ENCODE measurements around the gene PRSS56.

Gene PRSS56

DNA sequence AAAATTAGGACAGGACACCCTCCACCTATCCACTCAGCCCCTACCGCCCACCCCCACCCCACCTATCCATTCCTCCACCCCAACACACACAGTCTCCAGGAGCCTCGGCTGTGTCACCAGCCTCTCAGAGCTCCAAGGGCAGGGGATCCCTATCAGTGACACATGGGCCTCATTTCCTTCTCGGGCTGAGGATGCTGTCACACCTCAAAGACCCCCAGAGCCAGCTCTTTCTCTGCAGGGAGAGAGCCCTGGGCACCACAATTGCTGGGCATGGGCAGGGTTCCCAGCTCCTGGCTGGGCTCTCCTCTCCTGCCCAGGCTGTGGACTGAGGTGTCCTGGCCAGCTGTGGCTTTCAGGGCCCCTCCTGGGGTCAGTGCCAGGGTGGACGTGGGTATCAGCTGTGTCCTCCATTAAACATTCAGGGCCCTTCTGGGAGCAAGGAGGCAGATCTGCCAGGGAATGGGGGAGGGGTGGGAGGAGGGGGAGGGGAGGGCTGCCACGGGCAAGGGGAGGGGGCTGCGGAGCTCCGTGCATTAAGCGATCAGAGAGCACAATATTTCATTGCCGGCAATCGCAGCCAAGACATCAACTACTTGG, 18.3 kb upstream of the PRSS56 start:
- no peak for FAIRE-seq
- no peak for DNase-seq (ENCODE audit: insufficient read length, low spot score)

DNA sequence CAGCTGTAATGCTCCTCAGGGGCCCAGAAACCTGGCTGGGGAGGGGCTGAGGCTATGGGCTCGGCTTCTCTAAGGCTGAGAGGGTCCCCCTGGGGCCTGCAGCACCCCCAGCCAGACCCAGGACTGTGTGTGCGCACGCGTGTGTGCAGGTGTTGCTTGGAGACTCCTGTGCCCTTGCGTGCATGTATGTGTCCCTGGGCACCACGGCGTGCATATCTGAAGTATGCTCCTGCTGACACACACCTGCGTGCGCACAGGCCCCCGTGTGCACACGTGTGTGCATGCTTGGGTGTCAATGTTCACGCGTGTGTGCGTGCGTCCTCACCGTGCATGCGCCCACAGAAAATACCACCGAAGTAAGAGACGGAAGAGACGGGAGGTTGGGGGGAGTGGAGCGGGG, 17.7 kb upstream of the PRSS56 start:
- DNase-seq (ENCODE audit: insufficient read length, low spot score), result no peak
- no peak for FAIRE-seq

DNA sequence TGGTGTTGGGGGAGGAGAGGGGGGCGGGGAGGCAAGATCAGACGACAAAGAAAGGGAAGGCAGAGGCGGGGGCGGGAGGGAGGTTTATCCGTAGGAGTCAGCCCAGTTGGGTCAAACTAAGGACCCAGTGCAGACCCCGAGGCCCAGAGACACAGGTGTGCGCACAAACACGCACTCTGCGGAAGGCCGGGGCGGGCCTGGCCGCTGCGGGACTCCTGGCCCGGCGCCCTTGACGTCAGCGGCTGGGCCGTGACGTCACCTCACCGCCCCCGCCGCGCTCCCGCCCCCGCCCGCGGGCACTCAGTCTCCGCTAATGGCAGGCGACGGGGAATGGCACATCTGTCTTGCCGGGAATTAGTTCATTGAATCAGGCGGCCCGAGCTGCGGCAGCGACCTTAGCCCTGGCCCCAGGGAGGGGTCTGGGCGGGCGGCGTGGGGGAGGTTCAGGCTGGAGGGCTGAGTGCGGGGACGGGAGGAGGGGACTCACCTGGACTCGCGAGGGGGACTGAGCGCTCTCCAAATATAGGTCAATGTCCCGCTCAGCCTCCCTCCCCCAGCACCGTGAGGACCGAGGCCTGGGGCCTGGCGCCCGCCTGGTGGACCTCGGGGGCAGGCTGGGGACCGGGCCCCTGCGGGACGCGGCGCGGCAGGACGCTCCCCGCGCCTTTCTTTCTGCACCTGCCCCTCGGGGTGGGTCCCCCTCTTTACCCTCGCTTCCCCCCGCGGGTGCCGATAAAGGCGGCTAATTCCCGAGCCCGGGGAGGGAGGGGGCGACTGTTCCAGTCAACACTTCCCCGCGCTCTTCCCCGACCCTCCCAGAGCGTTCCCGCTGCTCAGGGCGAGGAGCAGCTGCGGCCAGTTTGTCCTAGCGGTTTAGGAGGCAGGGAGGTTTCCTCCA, 17.0 kb upstream of the PRSS56 start:
- no peak for FAIRE-seq
- DNase-seq (ENCODE audit: insufficient read length, low spot score), result no peak

DNA sequence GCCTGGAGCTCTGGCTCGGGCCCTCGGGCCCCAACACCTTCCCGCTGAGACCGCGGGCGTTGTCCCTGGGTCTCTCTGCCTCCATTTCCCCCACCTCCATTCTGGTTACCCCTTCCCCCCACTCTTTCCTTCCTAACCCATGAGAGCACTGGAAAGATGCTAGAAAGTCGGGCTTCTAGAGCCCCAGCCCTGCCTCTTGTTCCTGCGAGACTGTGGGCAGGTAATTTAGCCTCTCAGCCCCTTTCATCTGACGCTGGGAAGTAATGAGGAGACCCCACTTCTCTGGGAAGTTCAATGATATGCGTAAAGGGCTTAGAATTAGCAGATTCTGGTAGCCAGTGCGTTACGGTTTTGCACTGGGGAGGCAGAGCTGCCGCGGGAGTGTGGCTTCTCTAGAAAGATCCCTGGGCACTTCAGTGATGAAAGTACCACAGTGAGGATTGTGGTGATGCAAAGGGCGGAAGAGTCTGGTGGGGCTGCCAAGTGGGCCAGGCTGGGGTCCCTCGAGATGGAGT, 16.3 kb upstream of the PRSS56 start:
- DNase-seq (ENCODE audit: insufficient read length, low spot score), result no peak
- no peak for FAIRE-seq

DNA sequence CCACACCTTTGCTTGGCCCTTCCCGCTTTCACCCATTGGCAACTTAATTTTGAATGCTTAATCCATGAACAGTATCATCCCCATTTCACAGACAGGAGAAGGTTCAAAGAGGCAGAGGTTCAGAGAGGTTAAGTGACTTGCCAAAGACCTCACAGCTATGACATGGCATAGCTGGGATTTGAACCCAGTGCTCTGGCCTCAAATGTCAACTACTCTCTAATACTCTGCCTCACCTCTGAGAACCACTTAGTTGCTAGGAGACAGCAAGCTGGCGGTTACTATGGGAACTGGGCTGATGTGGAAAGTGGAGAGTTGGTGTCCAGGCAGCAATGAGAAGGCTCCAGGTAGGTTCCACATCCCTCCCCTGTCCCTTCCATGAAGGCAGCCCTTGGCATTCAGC, 15.8 kb upstream of the PRSS56 start:
- no peak for DNase-seq (ENCODE audit: insufficient read length, low spot score)
- FAIRE-seq, result no peak

DNA sequence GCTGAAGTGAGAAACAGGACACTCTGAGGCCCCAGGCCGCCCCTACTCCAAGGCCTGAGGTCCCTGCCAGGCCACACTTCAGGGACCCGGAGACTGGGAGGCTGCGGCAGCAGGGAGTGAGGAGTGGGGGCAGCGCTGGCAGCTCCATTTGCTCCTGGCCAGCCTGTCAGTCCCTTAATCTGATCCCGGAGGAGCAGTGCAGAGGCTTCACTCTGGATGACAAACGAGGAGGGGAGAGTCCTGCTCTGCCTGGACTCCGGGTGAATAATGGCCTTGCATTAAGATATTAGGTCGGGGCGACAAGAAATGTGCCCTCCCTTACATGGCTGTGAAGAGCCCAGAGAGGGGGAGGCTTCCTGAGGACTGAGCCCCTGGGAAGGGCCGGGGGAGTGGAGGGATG, 14.3 kb upstream of the PRSS56 start:
- FAIRE-seq, result no peak
- DNase-seq (ENCODE audit: insufficient read length, low spot score), result no peak

DNA sequence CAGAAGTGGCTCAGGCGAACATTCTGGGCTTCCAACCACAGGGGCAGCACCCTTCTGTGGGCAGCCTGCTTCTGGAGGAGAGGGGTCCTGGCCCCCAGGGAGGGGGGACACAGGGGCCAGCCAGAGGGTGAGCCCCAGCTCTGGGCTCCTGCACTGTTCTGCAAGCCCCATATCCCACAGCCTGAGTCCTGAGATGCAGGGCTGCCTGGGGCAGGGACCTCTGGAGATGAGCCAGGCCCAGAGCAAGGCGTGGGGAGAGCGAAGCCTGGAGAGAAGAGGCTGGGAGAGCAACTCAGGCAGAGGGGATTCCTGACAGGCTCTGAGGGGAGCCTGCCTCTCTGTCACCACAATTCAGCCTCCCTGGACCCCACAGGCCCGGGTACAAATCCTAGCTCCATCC, 13.5 kb upstream of the PRSS56 start:
- DNase-seq (ENCODE audit: insufficient read length, low spot score) (no peak), FAIRE-seq (no peak)

DNA sequence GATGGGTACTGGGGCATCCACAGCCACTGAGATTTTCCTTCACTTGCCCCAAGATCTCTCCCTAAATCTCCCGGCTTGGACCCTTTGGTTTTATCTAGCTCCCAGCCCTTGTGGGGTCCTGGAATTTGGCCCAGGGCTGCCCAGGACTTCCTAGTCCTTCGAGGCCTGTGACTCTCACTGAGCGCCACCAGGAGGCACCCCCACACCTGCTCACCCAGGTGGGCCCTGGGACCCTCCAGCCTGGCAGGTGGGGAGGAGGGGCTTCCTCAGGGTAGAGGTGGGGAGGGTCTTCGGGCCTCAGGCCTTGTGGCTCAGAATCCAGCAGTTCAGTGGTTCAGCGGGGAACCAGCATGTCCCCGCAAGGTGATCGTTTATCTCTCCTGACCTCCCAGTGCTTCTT, 11.9 kb upstream of the PRSS56 start:
- FAIRE-seq, result no peak
- no peak for DNase-seq (ENCODE audit: insufficient read length, low spot score)

DNA sequence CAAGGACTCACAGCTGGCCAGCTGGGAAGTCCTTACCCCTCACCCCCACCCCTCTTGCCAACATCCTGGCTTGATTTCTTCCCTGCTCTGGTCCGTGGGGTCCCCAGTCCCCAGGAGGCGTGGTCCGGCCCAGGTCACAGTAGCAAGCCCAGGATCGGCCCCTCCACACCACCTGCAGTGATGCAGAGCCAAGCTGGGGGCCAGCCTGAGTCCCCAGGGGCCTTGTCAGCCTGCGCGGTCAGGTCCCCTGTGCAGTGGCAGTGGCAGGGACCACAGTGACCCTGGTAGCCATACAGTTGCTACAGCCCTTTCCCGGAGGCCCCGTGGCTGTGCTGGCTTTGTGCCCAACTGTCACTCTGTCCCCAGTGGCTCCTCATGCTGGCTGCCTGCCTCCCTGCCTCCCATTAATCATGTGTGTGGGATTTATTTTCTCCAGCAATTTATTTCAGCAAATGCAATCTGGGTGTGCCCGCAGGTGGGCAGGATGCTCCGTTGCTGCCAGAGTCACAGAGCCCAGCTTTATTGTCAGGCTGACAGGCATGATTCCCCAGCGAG, 8.8 kb upstream of the PRSS56 start:
- FAIRE-seq (no peak), DNase-seq (ENCODE audit: insufficient read length, low spot score) (no peak)

DNA sequence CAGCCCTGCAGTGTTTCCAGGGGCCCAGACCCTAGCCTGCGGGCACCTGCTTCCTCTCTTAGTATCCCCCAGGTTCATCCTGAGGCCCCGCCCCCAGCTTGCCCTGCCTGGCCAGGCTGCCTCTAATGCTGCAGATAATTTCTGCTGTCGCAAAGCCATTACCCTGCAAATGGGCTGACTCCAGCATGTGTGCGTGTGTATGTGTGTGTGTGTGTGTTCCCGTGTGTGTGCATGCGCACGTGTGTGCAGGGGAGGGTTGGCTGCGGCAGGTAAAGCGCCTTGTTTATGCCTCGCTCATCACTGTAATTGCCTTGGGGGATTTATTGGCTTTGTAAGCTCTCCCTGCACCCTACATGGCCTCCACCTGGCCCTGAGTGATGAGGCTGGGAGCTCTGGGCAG, 7.6 kb upstream of the PRSS56 start:
- FAIRE-seq (no peak), DNase-seq (ENCODE audit: insufficient read length, low spot score) (no peak)

DNA sequence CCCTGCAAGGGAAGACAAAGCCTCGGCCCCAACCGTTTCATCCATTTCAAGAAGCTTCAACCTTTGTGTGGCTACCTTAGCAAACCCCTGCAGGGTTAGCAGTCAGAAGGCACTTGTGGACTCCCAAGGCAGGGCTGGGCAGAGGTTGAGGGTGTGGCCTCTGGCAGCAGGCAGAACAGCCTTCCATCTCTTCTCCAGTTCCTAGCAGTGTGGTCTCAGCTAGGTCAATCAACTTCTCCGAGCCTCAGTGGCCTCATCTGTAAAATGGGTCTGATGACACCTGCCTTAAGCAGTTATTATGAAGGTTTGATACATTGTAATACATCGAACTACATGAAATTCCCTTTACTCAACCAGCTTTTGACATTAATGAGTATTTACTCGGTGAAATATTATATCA, 6.8 kb upstream of the PRSS56 start:
- no peak for FAIRE-seq

DNA sequence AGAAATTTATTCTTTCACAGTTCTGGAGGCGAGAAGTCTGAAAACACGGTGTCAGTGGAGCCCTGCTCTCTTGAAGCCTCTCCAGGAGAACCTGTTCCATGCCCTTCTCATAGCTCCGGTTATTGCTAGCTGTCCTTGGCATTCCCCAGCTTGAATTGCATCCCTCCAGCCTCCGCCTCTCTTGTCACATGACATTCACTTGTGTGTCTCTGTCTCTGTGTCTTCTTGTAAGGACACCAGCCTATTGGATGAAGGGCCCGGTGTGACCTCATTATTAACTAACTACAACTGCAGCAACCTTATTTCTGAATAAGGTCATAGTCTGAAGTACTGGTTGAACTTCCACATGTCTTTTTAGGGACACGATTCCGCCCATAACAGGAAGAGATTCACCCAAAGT, 4.5 kb upstream of the PRSS56 start:
- FAIRE-seq (no peak), DNase-seq (ENCODE audit: insufficient read length, low spot score) (no peak)

More for the DNA sequence above, 6.8 kb upstream of the PRSS56 start:
- DNase-seq (ENCODE audit: insufficient read length, low spot score), result no peak

DNA sequence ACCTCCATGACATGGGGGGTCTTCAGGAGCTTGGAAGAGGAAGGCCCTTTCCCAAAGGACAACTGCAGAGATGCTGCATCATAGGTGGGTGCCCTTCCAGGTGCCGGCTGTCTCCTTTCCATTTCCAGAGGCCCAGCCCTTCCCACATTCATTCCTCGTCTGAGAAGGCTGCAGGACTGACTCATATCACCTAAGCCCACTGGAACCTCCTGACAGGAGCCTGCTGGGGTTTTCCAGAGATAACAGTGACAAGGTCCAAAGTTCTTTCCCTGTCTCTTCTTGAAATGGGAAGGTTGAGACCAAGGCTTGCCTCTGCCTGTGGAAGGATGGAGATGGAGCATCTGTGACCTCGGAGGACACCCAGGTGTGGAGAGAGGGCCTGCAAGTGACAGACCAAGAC, 3.6 kb upstream of the PRSS56 start:
- no peak for FAIRE-seq
- no peak for DNase-seq (ENCODE audit: insufficient read length, low spot score)

DNA sequence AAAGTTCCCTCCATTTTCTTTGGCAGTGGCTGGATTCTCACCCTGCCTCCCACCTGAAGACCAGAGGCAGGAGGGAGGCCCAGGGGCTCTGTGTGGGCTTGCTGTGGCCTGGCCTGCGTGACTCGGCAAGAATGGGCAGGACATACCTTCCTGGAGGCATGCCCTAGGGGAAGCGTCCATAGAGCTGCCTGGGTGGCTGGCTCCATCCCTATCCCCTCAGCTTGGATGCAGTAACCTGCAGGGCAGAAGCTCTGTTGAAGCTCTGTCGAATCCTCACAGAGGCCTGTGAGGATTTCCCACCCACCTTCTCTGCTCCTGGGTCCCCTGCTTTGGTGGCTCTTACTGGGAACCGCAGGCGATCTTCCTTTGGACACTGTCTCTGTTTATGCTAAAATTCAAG, 1.3 kb upstream of the PRSS56 start:
- no peak for FAIRE-seq

DNA sequence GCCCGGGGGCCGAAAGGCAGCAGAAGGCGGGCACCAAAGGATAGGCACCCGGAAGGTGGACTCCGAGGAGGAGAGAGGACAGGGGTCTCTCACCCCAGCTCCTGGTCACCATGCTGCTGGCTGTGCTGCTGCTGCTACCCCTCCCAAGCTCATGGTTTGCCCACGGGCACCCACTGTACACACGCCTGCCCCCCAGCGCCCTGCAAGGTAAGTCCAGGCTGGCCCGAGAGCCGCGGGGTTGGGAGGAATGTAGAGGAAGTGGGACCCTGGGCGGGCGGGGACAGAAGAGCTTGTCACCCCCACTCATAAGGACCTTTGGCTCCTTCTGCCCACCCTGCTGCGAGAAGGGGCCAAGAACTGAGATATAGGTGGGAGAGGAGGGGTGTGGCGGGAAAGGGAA, 301 bp downstream of the PRSS56 start:
- FAIRE-seq, result no peak
- no peak for DNase-seq (ENCODE audit: insufficient read length, low spot score)

More for the DNA sequence above, 1.3 kb upstream of the PRSS56 start:
- no peak for DNase-seq (ENCODE audit: insufficient read length, low spot score)

DNA sequence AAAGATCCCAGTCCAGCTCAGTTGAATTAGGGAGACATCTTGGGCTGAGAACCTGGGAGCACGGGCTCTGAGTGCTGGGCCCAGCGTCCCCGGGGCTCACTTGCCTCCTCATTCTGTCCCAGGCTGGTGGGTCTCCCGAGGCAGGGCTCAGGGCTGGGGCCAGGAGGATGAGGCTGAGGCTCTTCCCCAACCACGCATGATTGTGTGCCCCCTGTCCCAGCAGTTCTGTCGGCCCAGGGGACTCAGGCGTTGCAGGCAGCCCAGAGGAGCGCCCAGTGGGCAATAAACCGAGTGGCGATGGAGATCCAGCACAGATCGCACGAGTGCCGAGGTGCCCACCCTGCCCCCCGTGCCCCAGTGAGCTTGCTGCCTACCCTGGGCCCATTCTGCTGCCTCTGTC, 910 bp downstream of the PRSS56 start:
- DNase-seq (ENCODE audit: insufficient read length, low spot score) (no peak), FAIRE-seq (no peak)

DNA sequence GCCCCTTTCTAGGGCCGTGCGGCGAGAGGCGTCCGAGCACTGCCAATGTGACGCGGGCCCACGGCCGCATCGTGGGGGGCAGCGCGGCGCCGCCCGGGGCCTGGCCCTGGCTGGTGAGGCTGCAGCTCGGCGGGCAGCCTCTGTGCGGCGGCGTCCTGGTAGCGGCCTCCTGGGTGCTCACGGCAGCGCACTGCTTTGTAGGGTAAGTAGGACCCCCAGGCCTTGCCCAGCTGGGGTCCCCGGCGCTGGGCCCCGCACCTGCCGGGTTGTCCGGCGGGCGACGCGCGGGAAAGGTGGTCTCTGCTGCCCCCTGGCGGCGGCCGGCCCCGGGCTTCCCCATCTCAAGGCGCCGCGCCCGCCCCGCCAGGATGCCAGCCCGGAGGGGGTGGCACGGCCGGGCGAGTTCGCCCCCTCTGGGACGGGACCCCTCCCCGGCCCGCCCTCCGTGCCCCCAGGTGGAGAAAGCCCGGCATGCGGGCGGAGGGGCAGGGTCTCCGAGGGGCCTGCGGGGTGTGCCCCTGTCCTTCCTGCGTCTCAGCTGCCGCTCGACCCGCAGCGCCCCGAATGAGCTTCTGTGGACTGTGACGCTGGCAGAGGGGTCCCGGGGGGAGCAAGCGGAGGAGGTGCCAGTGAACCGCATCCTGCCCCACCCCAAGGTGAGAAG, 1.9 kb downstream of the PRSS56 start:
- FAIRE-seq, result no peak
- peak; percentile 75 for DNase-seq (ENCODE audit: insufficient read length, low spot score)

DNA sequence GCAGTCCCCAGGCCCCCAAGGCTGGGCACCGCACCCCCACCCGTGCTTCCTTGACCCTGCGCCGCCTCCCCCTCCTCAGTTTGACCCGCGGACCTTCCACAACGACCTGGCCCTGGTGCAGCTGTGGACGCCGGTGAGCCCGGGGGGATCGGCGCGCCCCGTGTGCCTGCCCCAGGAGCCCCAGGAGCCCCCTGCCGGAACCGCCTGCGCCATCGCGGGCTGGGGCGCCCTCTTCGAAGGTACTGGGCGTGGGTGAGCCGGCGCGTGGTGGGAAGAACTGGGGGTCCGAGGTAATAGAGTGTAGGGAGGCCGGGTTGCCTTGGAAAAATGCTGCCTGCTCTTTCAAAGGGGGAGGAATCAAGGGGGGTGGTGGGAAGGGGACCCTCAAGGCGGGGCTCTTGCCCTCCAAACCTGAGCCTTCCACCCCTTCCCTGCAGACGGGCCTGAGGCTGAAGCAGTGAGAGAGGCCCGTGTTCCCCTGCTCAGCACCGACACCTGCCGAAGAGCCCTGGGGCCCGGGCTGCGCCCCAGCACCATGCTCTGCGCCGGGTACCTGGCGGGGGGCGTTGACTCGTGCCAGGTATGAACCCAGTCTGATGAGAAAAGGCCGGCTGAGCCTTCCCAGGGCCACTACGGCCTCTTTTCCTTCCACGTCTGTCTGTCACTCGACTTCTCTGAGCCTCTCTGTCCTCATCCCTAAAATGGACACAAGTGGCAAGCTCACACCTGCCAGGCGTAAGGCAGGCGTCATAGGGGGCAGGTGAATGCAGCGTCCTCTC, 2.6 kb downstream of the PRSS56 start:
- DNase-seq (ENCODE audit: insufficient read length, low spot score), result no peak

DNA sequence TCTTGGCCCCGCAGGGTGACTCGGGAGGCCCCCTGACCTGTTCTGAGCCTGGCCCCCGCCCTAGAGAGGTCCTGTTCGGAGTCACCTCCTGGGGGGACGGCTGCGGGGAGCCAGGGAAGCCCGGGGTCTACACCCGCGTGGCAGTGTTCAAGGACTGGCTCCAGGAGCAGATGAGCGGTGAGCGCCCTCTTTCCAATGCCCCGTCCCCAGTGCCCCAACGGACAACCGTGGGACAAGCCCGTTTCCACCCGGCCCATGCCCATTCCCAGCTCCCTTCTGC, 3.2 kb downstream of the PRSS56 start:
- no peak for DNase-seq (ENCODE audit: insufficient read length, low spot score)
- FAIRE-seq, result no peak

More for the DNA sequence above, 2.6 kb downstream of the PRSS56 start:
- FAIRE-seq, result no peak

DNA sequence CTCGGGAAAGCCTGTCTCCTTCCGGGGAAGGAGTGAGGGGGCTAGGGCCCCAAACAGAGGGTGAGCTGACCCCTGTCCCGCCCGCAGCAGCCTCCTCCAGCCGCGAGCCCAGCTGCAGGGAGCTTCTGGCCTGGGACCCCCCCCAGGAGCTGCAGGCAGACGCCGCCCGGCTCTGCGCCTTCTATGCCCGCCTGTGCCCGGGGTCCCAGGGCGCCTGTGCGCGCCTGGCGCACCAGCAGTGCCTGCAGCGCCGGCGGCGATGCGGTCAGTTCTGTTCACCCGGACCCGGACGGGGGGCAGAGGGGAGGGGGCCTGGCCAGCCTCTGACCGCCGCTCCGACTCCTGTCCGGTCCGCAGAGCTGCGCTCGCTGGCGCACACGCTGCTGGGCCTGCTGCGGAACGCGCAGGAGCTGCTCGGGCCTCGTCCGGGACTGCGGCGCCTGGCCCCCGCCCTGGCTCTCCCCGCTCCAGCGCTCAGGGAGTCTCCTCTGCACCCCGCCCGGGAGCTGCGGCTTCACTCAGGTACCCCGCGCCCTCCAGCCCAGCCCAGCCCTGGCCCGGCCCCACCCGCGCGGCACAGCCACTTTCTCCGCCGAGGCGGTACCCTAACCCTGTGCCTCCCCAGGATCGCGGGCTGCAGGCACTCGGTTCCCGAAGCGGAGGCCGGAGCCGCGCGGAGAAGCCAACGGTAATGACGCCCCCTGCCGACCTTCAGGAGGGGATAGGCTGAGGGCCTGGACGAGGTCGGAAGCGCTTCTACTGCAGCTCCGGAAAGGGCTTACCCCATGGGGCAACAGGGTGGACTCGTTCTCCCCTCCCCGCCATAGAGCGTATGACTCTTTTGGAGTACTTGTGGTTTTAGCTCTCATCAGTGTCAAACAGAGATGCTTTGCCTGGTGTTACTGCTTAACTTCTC, 3.8 kb downstream of the PRSS56 start:
- FAIRE-seq (peak; percentile 42), DNase-seq (ENCODE audit: insufficient read length, low spot score) (peak; percentile 50)
